H1 (cell line): ENCODE results near the gene PCDH19.

ENCODE experiments used
- POLR2A ChIP-seq, 2 experiments: IDR thresholded peaks; 1 replicate in 1 of 2; 2 replicates in 1 of 2; pipeline ENCODE4 v1.6.1; 2011; ENCODE audit warnings: low read depth in 2 of 2, low read length in 2 of 2, mild to moderate bottlenecking in 2 of 2; ENCODE audit errors: control extremely low read depth in 1 of 2
- SIN3A ChIP-seq, 2 experiments: IDR thresholded peaks in 1 of 2; conservative IDR thresholded peaks in 1 of 2; 2 replicates each; pipeline ENCODE4 v1.6.1; 2011 to 2012; ENCODE audit warnings: low read length in 2 of 2, improper control_type of control experiment in 1 of 2, low read depth in 1 of 2, mild to moderate bottlenecking in 1 of 2
- TAF7 ChIP-seq: optimal IDR thresholded peaks from 2 replicates; pipeline ENCODE3; 2011; ENCODE audit warnings: low read depth, mild to moderate bottlenecking, inconsistent platforms, low read length, moderate library complexity, borderline replicate concordance
- TF ChIP-seq, protein P1 (sequence below): IDR thresholded peaks from 2 replicates; pipeline ENCODE4 v1.6.1; 2012; ENCODE audit warnings: low read length, inconsistent platforms
- TF ChIP-seq, protein P2 (sequence below), 3 experiments: IDR thresholded peaks; 1 replicate in 2 of 3; 2 replicates in 1 of 3; pipeline versions ENCODE4 v1.5.1 to v1.6.1; 2011; ENCODE audit warnings: low read length in 3 of 3, mild to moderate bottlenecking in 3 of 3, inconsistent platforms in 2 of 3, low read depth in 1 of 3, moderate library complexity in 1 of 3; ENCODE audit not compliant: insufficient read depth in 1 of 3; ENCODE audit errors: control extremely low read depth in 1 of 3

GRCh38 chrX:100395781-100396180 lies 14.3 kb downstream of the PCDH19 start:
- TF ChIP-seq, protein P1, sequence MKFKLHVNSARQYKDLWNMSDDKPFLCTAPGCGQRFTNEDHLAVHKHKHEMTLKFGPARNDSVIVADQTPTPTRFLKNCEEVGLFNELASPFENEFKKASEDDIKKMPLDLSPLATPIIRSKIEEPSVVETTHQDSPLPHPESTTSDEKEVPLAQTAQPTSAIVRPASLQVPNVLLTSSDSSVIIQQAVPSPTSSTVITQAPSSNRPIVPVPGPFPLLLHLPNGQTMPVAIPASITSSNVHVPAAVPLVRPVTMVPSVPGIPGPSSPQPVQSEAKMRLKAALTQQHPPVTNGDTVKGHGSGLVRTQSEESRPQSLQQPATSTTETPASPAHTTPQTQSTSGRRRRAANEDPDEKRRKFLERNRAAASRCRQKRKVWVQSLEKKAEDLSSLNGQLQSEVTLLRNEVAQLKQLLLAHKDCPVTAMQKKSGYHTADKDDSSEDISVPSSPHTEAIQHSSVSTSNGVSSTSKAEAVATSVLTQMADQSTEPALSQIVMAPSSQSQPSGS: no peak
- TF ChIP-seq POLR2A (IDR thresholded peaks at IDR 0.05; ENCODE audit: control extremely low read depth in 1 of 2, low read depth in 2 of 2, low read length in 2 of 2) (no peak), SIN3A (conservative IDR thresholded peaks at IDR 0.05 in 1 of 2, IDR thresholded peaks at IDR 0.05 in 1 of 2; ENCODE audit: low read depth in 1 of 2, low read length in 2 of 2) (no peak), TAF7 (no peak)
- TF ChIP-seq, protein P2, sequence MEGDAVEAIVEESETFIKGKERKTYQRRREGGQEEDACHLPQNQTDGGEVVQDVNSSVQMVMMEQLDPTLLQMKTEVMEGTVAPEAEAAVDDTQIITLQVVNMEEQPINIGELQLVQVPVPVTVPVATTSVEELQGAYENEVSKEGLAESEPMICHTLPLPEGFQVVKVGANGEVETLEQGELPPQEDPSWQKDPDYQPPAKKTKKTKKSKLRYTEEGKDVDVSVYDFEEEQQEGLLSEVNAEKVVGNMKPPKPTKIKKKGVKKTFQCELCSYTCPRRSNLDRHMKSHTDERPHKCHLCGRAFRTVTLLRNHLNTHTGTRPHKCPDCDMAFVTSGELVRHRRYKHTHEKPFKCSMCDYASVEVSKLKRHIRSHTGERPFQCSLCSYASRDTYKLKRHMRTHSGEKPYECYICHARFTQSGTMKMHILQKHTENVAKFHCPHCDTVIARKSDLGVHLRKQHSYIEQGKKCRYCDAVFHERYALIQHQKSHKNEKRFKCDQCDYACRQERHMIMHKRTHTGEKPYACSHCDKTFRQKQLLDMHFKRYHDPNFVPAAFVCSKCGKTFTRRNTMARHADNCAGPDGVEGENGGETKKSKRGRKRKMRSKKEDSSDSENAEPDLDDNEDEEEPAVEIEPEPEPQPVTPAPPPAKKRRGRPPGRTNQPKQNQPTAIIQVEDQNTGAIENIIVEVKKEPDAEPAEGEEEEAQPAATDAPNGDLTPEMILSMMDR (IDR thresholded peaks at IDR 0.05; ENCODE audit: control extremely low read depth in 1 of 3, insufficient read depth in 1 of 3, low read depth in 1 of 3, low read length in 3 of 3): no peak
